8988T (cell line): ENCODE results near the gene GLIS1.

ENCODE experiments used
- DNase-seq: peaks from one replicate; pipeline ENCODE4 v3.0.0; 2011

GLIS1 gene

DNA sequence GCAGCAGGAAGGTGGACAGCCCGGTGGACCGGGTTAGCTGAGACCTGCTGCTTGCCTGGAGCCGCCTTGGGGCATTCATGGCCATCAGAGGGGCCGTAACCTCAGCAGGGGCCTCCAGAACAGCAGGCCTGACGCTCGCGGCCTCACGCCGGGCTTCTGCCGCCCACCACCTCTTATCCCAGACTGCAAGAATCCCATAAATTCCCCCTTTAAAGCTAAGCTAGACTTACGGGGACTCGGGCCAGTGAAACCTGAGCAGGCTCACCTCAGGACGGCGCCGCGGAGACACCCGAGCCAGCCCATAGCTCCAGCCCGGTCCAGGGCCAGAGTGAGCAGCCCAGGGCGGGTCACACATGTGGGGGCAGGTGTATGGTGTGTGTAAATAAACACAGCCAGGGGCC is 132.3 kb downstream of the GLIS1 start:
- no peak for DNase-seq

DNA sequence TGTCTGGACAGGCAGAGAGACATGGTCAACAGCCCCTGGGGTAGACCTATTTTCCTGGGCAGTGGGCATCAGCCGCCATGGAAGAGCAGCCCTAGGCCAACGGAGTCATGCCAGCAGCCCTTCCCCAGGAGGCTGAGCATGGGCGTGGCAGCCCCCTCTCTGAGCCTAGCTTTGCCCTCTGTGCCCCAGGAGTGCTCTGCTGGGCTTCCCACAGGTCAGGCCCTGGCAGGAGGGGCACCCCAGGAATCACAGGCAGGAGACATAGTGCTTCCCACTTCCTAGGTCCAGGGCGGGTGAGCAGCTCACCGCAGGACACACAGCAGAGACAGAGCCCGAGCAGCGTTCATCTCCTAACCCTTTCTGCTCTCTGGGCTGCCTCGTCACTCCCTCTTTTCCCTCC is 132.8 kb downstream of the GLIS1 start:
- no peak for DNase-seq

DNA sequence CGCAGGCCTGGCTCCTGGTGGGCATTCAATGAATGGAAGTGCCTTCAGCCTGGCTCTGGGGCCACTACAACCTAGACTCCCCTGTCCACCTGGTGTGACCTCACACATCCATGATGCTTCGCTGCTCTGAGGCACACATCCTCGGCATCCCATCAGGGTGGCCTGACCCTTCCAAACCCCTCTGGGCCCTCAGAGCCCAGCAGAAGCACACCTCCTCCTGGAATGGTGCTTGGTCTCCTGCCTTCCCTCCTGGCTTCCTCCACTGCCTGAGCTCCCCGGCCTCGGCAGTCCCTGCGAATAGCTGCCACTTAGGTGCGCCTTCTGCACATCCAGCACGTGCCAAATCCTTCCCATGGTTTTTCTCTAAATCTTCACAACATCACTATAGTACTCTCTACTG is 133.8 kb downstream of the GLIS1 start:
- DNase-seq = no peak

DNA sequence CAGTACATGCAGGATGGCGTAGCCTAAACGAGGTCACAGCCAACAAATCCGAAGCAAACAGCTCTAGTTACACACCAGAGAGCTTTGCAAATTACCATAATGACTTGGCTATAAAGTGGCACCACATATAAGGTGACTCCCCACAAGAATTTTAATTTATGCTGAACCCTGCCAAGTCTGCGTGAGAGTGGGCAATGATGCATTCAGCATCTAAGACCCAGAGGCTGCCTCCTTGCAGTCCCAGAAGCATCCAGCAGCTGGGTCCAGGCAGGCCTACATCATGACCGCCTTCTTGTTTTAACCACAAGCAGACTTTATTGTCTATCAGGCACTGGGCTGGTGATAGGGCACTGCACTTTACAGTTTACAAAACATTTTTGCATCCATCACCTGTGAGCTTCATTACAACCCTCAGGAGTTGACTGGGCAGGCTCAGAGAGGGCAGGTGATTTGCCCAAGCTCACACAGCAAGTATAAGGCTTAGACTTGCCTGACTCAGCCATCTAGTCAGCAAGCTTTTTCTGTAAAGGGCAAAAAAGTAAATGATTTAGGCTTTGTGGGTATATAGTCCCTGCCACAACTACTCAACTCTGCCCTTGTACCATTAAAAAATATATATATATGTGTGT is 134.6 kb downstream of the GLIS1 start:
- no peak for DNase-seq

DNA sequence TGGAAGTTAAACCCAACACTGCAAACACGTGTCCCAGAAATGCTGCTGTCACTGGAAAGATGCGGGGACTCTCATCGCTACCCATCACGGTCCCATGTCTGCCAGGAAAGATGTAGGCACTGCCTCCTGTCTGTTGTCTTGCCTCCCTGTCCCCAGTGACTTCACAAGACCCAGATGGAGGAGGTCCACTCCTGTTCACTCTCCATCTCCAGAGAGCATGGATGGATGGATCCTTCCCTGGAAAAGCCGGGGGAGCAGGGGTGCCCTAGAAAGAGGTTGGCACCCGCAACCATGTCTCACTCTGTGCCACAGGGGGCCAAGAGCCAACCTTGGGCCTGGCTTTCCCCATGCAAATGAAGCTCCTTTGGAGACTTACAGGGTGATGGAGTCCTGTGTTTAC is 135.5 kb downstream of the GLIS1 start:
- DNase-seq = no peak

DNA sequence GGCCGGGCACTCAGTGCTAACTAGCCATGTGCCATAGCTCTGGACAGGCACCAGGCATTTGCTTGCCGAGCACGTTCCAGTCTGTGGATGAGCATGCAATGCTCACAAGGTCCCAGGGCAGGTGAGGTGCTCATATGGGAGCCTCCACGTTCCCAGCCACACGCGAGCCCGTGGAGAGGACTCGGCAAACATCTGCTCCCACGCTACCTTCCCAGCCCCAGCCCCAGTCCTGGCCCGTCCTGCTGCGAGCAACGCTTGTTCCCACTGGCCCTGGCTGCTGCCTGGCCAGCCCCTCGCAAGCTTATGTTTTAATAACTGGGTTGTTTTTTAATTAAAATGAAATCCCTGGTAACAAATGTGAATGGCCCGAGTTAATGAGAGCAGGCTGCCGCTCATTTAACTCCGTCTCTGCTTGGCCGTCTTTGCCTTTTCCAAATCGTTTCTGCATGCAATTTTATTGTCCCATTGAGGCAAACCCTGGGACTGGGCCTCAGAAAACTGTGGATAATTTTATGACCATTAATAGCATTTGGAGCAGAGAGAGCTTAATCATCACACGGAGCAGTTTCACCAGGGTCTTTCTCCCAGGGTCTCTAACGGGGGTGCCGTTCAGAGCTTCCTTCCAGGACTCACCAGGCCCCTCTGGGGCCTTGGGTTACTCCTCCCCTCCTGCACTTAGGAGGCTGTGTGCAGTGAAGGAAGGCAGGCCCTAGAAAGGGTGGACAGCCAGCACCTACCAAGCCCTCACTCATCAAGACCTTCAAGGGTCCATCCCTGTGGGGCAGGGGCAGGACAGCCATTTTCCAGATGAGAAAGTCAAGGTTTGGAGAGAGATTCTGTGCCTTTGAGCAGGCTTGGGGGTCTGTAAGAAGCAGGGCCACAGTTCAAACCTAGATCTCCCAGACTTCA is 136.8 kb downstream of the GLIS1 start:
- DNase-seq = no peak

DNA sequence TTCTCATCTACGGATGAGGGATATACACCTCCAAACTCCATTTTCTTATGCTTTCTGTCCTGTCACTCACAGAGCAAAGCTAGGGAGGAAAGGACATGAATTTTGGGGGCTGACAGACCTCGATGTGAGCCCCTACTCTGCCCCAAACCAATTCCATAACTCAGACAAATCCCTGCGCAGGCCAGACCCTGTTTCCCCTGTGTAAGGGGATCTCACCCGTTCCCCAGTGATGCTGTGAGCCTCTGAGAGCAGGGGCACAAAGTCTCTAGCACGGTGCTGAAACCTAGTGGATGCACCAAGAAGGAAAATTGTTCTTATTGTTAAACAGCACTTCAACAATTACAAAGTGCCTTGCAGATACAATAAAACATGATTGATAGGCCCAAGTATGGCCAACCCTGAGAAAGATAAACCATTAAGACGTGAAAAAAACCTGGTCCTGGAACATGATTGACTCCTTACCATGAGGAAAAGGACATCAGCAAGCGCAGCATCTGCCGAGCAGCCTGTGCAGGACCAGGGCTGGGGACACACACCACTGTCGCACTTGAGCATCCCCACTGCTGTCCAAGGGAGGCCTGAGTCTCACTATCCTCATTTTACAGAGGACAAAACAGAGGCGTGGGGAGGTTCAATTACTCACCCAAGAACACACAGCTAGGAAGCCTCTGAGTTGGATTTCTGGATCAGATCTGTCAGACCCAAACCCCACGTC is 137.8 kb downstream of the GLIS1 start:
- no peak for DNase-seq

DNA sequence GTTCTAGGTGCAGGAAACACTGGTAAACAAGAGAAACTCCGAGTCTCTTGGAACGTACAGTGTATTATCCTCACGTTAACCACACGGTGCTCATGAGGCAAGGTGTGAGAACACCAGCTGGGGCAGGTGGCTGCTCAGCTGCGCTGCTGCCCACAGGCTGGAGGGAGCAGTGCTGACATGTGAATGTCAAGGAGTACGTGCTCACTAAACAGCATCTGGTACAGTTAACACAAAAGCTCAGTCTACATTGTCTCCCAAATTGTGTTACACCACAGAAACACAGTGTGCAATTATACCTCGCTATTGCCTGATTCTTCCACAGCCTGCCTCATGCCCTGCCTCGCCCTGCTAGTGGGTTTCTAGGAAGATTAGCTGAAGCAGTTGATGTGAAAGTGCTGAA is 138.4 kb downstream of the GLIS1 start:
- DNase-seq = no peak

DNA sequence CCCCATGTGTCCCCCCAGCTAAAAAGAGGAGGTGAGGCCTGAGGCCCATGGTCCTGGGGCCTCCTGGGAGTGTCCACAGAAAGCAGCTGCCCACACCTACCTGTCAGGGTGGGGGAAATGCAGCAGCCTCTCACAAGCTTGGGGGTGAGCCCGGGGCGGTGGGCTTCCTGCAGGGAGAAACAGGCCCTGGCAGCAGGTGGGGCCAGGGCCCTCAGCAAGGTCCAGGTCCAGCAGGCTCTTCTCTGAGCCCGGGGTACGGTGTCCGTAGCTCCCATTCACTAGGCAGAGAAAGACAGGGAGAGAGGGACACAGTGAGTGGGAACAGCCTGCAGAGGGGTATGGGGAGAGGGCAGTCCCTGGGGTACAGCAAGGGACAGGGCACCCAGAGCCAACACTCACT is 139.0 kb downstream of the GLIS1 start:
- no peak for DNase-seq

DNA sequence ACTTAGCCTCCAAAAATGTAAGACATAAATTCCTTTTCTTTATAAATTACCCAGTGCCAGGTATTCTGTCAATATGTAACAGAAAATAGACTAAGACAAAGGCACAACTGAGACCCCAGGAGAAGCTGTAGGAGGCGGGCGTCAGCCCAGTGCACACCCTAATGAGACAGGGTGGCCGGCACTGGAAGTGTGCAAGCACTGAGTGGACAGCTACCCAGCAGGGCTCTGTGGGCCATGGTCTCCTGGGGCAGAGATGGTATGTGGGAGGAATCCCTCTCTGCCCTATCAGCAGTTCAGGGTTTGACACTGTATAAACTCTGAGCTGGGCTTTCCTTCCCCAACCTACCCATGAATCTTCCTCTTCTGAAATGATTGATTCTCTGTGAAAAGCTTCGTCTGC is 139.5 kb downstream of the GLIS1 start:
- DNase-seq = no peak

DNA sequence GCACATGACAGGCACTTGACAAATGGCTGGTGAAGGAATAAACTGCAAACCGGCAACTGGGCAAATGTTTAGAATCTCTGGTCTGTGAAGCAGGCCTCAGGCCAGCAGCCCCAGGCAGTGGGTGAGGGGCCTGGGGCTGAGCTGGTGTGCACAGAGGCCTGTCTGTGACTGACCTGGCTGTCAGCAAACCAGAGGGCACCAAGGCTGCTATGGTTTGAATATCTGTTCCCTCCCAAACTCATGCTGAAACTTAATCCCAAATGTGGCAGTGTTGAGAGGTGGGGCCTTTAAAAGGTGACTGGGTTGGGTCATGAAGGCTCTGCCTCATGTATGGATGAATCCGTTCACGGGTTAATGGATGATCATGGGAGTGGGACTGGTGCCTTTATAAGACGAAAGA is 140.0 kb downstream of the GLIS1 start:
- DNase-seq = no peak

DNA sequence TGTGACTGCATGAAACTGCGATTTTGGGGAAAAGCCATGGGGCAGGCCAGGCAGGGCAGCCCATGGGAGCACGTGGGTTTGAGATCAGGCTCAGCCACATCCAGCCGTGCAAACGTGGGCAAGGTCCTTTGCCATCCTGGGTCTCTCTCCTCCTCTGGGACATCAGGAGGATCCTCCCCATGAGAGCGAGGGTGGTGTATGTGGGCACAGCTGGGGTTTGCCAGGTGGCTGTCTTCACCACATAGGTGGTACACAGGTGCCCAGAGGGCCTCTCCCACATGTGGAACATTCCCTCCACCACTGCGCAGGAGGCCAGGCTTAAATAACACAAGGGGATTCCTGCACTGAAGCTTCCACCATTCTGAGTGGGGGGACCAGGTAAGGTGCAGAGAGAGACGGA is 143.1 kb downstream of the GLIS1 start:
- no peak for DNase-seq

DNA sequence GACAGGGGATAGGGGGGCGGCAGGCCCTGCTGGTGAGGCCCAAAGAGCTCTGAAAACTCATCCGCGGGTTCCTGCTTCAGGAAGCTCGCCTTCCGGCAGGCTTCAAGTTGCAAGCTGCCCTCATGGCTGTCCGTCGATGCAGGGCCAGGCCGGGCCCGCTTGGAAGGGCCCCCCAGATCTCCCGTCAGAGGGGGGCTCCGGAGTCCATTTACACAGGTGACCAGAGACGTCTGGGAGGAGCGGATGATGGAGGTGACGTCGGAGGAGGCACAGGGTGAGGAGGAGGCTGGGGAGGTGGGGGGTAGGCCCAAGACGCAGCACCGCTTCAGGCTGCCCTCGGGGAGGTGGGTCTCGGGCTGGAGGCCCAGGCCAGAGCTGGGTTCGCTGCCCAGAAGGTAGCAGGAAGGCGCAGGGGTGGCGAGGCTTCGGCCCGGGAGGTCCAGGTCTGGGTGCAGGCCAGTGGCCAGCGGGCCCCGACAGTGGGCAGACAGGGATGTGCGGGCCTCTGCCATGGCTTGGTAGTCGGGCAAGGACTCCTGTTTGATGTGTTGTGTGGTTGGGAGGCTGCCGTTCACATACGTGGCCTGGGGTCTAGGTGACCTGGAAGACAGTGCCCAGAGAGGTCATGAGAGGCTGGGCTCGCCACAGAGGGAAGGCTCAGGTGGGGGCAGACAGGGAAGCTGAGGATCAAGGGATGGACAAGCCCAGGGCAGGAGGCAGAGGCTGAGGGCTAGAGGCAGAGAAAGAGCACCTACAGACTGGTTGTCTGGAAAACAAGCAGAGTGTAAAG is 144.4 kb downstream of the GLIS1 start:
- no peak for DNase-seq

DNA sequence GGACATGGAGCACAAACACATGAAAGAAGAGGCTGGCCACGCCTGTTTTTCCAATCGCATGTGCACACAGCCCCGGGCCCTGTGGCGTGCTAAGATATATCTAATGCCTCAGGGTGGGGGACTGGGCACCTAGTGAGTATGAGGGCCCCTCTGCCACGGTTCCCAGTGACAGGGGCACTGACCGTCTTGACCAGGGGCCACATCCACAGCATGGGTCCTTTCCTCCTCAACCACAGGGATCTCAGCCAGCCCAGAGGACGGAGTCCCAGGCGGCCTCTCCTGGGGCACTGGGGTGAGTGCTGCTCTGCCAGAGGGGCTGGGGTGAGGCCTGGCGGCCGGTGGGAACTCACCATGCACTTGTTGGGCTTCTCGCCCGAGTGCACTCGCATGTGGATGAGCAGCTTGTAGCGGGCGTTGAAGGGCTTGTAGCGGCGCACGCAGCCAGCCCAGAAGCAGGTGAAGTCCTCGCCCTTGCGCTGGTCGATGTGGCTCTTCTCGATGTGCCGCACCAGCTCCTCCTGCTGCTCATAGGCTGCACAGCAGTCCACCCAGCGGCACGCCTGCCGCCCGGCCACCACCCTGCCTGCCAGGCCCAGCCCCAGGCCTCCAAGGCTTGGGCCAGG is 145.1 kb downstream of the GLIS1 start:
- peak; percentile 39 for DNase-seq

DNA sequence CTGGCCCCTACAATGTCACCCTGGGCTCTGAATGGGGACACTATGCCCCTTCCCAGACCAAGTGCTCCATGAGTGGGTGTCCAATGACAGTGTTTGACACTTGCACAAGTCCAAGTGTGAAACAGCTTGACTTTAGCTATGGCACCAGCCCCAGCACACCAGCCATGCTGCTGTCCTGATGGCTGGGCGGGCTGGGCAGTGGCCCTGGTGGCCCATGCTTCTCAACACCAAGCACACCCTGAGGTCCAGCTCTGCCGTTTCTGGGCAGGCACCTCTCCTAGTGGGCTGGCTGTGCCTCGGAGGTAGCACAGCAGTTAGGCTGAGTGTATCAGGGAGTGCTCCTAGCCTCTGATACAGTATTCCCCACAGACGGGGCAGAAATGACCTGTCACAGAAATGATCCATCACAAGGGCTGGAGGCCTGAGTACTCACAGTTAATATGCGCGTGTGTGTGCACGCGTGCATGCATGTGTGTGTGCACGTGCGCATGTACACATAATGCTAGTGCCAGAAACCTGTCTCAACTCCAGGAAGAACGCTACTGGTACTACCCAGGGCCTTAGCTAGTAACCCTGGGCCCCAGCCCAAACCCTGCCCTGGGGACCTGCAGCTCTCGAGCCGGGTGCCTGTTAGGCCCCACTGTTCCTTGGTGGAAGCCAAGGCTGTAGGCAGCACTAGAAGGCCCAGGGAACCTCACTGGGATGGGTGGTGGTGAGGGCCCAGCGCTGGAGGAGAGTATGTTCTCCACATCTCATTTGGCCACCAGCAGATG is 145.8 kb downstream of the GLIS1 start:
- DNase-seq = no peak

DNA sequence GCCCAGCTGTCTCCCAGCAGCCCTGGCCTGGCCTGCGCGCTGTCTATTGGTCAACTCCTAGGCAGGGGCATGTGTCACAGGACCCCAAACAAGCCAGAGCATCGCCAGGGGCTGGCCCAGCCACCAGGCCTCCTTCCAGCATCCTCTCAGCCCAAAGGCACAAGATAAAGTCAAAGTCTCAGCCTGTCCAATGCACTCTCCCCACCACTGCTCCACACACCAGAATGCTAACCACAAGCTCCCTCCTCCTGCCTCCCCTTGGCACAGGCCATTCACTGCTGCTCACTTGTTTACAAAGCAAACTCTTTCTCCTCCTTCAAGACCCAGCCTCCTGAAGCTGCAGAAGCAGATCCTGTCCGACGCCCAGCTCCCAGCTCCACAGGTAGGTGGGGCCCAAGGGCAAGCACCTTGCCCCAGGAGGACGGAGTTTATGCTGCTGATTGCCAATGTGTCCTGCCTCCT is 146.4 kb downstream of the GLIS1 start:
- DNase-seq = no peak

DNA sequence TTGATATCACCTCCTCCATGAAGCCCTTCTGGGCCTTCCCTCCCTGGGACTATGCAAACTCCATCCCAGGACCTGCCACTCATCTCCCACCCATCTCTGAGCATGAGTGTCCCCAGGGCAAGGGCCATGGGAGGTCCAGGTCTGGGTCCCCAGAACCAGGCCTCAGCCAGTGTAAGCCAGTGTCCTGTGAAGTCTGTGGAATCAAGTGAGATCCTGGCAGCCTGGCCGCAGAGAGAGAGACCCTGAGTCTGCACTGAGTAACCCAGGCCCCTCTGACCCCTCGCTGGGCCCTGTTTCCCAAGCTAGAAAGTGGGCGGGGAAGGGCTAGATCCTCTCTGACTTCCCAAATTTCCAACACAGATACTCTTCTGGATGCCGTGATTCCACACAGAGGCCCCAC is 147.0 kb downstream of the GLIS1 start:
- DNase-seq = no peak

DNA sequence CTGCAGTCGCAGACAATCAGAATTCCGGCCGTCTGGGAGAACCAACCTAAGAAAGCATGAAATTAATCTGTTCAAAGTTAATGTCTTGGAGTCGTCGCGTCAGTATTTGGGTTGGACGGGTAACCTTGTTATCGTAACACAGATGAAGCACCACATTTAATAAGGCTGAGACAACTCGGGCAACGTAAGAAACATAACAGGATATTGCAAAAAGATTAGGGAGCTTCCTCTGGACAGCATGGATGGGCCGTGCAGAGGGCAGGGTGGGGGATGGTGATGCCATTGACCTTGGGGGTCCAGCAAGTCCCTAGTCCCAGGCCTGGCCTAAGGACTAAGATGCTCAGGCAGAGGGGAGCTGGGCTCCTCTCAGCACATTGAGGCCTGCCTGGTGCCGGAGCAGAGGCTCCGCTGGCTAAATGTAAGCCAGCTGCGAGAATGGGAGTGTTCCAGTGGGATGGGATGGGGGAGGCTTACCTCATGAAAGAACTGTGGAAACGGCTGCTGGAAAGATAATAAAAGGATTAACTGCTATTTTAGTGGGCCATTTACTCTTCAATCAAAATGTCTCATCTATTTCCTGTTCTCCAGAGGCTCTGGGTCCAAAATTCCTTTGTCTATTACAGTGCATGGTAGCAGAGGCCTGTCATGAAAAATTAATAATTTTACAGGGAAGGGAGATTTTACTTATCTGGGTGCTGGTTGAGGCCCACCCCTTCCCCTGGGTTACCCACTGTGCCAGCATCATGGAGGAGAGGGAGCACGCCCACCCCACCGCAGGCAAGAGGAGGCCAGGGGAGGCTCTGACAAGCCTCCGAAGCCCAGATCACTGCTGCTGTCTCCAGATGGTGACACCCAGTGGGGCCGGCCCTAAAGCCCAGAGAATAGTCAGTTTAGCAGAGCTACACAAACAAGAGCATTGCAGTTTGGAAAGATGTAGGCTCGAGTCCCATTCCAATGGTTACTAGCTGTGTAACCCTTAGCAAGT is 148.1 kb downstream of the GLIS1 start:
- DNase-seq = no peak

DNA sequence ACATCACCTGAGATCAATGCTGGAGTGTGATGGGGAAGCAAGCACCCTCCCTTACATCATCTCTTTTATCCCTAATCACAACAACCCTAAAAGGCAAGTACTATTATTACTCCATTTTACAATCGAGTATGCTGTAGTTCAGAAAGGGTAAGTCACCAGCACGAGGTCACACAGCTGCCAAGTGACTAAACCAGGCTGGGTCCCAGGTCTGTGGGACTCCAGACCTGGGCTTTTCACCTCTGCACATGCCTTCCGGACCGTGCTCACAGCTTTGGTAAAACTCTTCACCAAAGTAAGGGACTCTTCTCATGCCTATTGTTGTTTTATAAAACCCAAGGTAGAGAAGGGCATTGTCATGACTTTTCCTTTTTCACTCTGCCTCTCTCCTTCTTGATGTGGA is 148.9 kb downstream of the GLIS1 start:
- no peak for DNase-seq
